Kidney (tissue), 14 donors: Measurements from ENCODE around the gene MYH15. TPM values are rescaled to one million over a fixed set of nuclear protein-coding genes. Genes with fewer than 3 reads are reported as not detected.

Experiments used
- DNase-seq, 5 donors: peaks; one replicate each; pipeline ENCODE4 v3.0.0-alpha.2; 2013 to 2020
- FAIRE-seq: peaks from 2 replicates; lab custom pipeline; 2012; peaks lifted over from hg19 to GRCh38; lab: Jason Lieb, UNC
- H3K27ac ChIP-seq, 2 donors: one replicate each; pipeline ENCODE4 v1.7.0; 2013; ENCODE audit warnings: low read depth in 2 of 2, low read length in 2 of 2, inconsistent platforms in 1 of 2
- H3K27me3 ChIP-seq: one replicate; pipeline ENCODE4 v1.7.1; 2013; ENCODE audit warnings: low read length, inconsistent platforms; ENCODE audit not compliant: control insufficient read depth, insufficient read depth
- H3K36me3 ChIP-seq, 3 donors: one replicate each; pipeline versions ENCODE4 v1.7.0 to v1.7.1; 2013; ENCODE audit warnings: low read length in 3 of 3, control low read depth in 1 of 3, inconsistent platforms in 1 of 3; ENCODE audit not compliant: insufficient read depth in 3 of 3, control insufficient read depth in 2 of 3
- H3K4me1 ChIP-seq, 3 donors: one replicate each; pipeline versions ENCODE4 v1.7.0 to v1.7.1; 2013; ENCODE audit warnings: low read length in 3 of 3, inconsistent platforms in 1 of 3, low read depth in 1 of 3; ENCODE audit not compliant: control insufficient read depth in 2 of 3, insufficient read depth in 2 of 3
- H3K4me3 ChIP-seq, 3 donors: one replicate each; pipeline versions ENCODE4 v1.7.0 to v1.8.1; 2013; ENCODE audit warnings: low read length in 3 of 3, control low read depth in 1 of 3, inconsistent platforms in 1 of 3
- H3K9ac ChIP-seq, 3 donors: one replicate each; pipeline versions ENCODE4 v1.7.0 to v1.7.1; 2013; ENCODE audit warnings: low read length in 3 of 3, control low read depth in 1 of 3, inconsistent platforms in 1 of 3
- H3K9me3 ChIP-seq, 3 donors: one replicate each; pipeline versions ENCODE4 v1.7.0 to v1.7.1; 2013; ENCODE audit warnings: low read length in 3 of 3, control low read depth in 1 of 3, inconsistent platforms in 1 of 3; ENCODE audit not compliant: control insufficient read depth in 2 of 3, insufficient read depth in 1 of 3
- CTCF ChIP-seq: IDR thresholded peaks from 3 replicates; pipeline ENCODE4 v1.5.1; 2012; ENCODE audit warnings: mild to moderate bottlenecking, moderate library complexity, borderline replicate concordance; ENCODE audit not compliant: insufficient read depth; ENCODE audit errors: extremely low read depth
- intact Hi-C: fragments of 100-400 bp; cut with DNase I; formaldehyde crosslinking; loops from one replicate; pipeline ENCODE4 v1.11.1; 2022
- polyA plus RNA-seq: library from polyadenylated mRNA; stranded (reverse); fragments of 350-450 nt; fragmentation: Illumina TruSeq; extraction: RNeasy Lipid Tissue Mini Kit (QIAGEN cat#74804); gene quantifications from one replicate; pipeline ENCODE4 v1.2.3, GENCODE V29; 2014; ENCODE audit warnings: low read depth, low replicate concordance; ENCODE audit not compliant: insufficient read depth
- total RNA-seq: library from RNA; stranded (reverse); fragmentation: NEBNext Ultra II Directional; extraction: Animal tissue kit (Norgen Biotek cat#: 25700); gene quantifications from one replicate; pipeline ENCODE4 v1.2.1, GENCODE V29; 2021
- donor health status: control.
- donor health status: control.
- donor health status: control.
- donor health status: control.
- donor health status: control.
- donor health status: DM: yes; HTN: yes; CAD: no.
- donor health status: Normal renal cell carcinoma (clear cell type).

Gene MYH15
- total and polyA plus RNA-seq, 2 donors from 2014 or later = 0.44 TPM; not detected in 1

GRCh38 chr3:108554229-108554628 is 43.8 kb upstream of the MYH15 start:
- Histone ChIP-seq H3K27me3 (no peaks in the 10 kb centered on the region), H3K9ac (no peak overlapping the region), H3K36me3 (peaks cover 0 to 3% (median 0%) of the 10 kb centered on the region in 3 donors), H3K9me3 (no peaks in the 10 kb centered on the region), H3K4me3 (no peak overlapping the region), H3K4me1 (peaks cover 0 to 3% (median 0%) of the 10 kb centered on the region in 3 donors), H3K27ac (peak overlapping the region; percentile 56 to 71)
- DNase-seq = no peak
- intact Hi-C loops = no loop called here
- TF ChIP-seq CTCF = no peak
- FAIRE-seq = peak; percentile 89

- no peak overlapping the region for H3K4me3 ChIP-seq
Observed at GRCh38 chr3:108552267-108553159, 42.1 kb upstream of the MYH15 start.

GRCh38 chr3:108548886-108549285 is 38.5 kb upstream of the MYH15 start:
- FAIRE-seq = peak; percentile 13
- no peak overlapping the region for H3K9ac ChIP-seq
- no peaks in the 10 kb centered on the region for H3K27me3 ChIP-seq
- H3K4me3 ChIP-seq = no peak overlapping the region
- H3K4me1 ChIP-seq = no peaks in the 10 kb centered on the region
- intact Hi-C loops = no loop called here
- no peaks in the 10 kb centered on the region for H3K36me3 ChIP-seq
- no peaks in the 10 kb centered on the region for H3K9me3 ChIP-seq
- H3K27ac ChIP-seq = no peak overlapping the region
- no peak for DNase-seq
- TF ChIP-seq CTCF = no peak

More at GRCh38 chr3:108552267-108553159, 42.1 kb upstream of the MYH15 start:
- DNase-seq = peak in 2 of 5 donors; percentile 60 to 66
- no peaks in the 10 kb centered on the region for H3K36me3 ChIP-seq
- H3K9me3 ChIP-seq = no peaks in the 10 kb centered on the region
- H3K27me3 ChIP-seq = no peaks in the 10 kb centered on the region
- peaks cover 0 to 3% (median 0%) of the 10 kb centered on the region in 3 donors for H3K4me1 ChIP-seq
- H3K27ac ChIP-seq = no peak overlapping the region
- H3K9ac ChIP-seq = no peak overlapping the region
- peak; percentile 96 for FAIRE-seq
- intact Hi-C loops = no loop called here
- peak; percentile 58 for TF ChIP-seq CTCF
